Measurements from ENCODE around the gene C22orf23. TPM values are rescaled to one million over a fixed set of nuclear protein-coding genes. Genes with fewer than 3 reads are reported as not detected.

The C22orf23 gene
- total and polyA plus RNA-seq, 2 of the 4 experiments (the other 2 are of a cell fraction), result 0.39 to 0.54 TPM

- H2AFZ ChIP-seq (replicated peaks; ENCODE audit: low read length, poor library complexity), result no peak overlapping the region
- H3K18ac ChIP-seq (ENCODE audit: low read depth, low read length), result no peak overlapping the region
- ChIA-PET CTCF (no interaction called here), POLR2A (ENCODE audit: unreplicated experiment) (no interaction called here)
- H3K36me3 ChIP-seq (ENCODE audit: control insufficient read depth, insufficient read depth, low read length), result peaks cover 55% of the 10 kb centered on the region
- peaks cover 0 to 30% of the 10 kb centered on the region in 2 experiments; a peak in 3 of 4 replicates for H3K79me1 ChIP-seq (ENCODE audit: low read depth in 1 of 2, low read length in 2 of 2)
- H3K27ac ChIP-seq (ENCODE audit: insufficient read depth, low read length), result no peak overlapping the region
- no peaks in the 10 kb centered on the region for H3K9me1 ChIP-seq (ENCODE audit: insufficient read depth, low read length)
- H2AK5ac ChIP-seq (ENCODE audit: low read depth, low read length), result no peak overlapping the region
- no peak overlapping the region for H2AK9ac ChIP-seq (replicated peaks; ENCODE audit: low read depth, low read length, poor library complexity)
- no CpG with 5 or more reads among the region's 15 CpGs for WGBS, 2 experiments (ENCODE audit: extremely low coverage in 2 of 2, insufficient read length in 1 of 2)
- H3K4me3 ChIP-seq (ENCODE audit: insufficient read depth, low read depth, low read length), result no peak overlapping the region
- no peak for TF ChIP-seq POLR2A (IDR thresholded peaks at IDR 0.05; ENCODE audit: low read depth, low read length)
- TF ChIP-seq BHLHE40 (IDR thresholded peaks at IDR 0.05; ENCODE audit: low read depth, low read length), result no peak
- TF ChIP-seq MAZ (IDR thresholded peaks at IDR 0.05; ENCODE audit: borderline replicate concordance, low read depth, low read length), result no peak
- TF ChIP-seq MXI1 (IDR thresholded peaks at IDR 0.05; ENCODE audit: borderline replicate concordance, low read depth, low read length), result no peak
- no peak for TF ChIP-seq SMC3 (IDR thresholded peaks at IDR 0.05; ENCODE audit: low read depth, low read length)
- no peak for TF ChIP-seq RCOR1 (IDR thresholded peaks at IDR 0.05; ENCODE audit: insufficient replicate concordance, low read length)
- TF ChIP-seq RAD21 (IDR thresholded peaks at IDR 0.05; ENCODE audit: low read length), result no peak
- TF ChIP-seq, protein P1, sequence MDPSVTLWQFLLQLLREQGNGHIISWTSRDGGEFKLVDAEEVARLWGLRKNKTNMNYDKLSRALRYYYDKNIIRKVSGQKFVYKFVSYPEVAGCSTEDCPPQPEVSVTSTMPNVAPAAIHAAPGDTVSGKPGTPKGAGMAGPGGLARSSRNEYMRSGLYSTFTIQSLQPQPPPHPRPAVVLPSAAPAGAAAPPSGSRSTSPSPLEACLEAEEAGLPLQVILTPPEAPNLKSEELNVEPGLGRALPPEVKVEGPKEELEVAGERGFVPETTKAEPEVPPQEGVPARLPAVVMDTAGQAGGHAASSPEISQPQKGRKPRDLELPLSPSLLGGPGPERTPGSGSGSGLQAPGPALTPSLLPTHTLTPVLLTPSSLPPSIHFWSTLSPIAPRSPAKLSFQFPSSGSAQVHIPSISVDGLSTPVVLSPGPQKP (IDR thresholded peaks at IDR 0.05; ENCODE audit: borderline replicate concordance, low read depth, low read length), result no peak
- no peak for TF ChIP-seq USF2 (IDR thresholded peaks at IDR 0.05; ENCODE audit: low read depth, low read length)
- TF ChIP-seq, protein P2, sequence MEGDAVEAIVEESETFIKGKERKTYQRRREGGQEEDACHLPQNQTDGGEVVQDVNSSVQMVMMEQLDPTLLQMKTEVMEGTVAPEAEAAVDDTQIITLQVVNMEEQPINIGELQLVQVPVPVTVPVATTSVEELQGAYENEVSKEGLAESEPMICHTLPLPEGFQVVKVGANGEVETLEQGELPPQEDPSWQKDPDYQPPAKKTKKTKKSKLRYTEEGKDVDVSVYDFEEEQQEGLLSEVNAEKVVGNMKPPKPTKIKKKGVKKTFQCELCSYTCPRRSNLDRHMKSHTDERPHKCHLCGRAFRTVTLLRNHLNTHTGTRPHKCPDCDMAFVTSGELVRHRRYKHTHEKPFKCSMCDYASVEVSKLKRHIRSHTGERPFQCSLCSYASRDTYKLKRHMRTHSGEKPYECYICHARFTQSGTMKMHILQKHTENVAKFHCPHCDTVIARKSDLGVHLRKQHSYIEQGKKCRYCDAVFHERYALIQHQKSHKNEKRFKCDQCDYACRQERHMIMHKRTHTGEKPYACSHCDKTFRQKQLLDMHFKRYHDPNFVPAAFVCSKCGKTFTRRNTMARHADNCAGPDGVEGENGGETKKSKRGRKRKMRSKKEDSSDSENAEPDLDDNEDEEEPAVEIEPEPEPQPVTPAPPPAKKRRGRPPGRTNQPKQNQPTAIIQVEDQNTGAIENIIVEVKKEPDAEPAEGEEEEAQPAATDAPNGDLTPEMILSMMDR (conservative IDR thresholded peaks at IDR 0.05; ENCODE audit: low read depth, low read length), result no peak
- no peak for TF ChIP-seq MAFK (IDR thresholded peaks at IDR 0.05; ENCODE audit: low read depth, low read length)
- TF ChIP-seq RFX5 (IDR thresholded peaks at IDR 0.05; ENCODE audit: low read depth, low read length), result no peak
- TF ChIP-seq CHD1 (IDR thresholded peaks at IDR 0.05; ENCODE audit: low read depth, low read length), result no peak
- TF ChIP-seq CEBPB (IDR thresholded peaks at IDR 0.05; ENCODE audit: low read depth, low read length), result no peak
- TF ChIP-seq NFE2L2 (IDR thresholded peaks at IDR 0.05; ENCODE audit: low read depth, low read length), result no peak
- no peak for TF ChIP-seq FOS (IDR thresholded peaks at IDR 0.05; ENCODE audit: low read depth, low read length)
- H2BK15ac ChIP-seq (ENCODE audit: low read depth, low read length), result no peak overlapping the region
- no peak overlapping the region for H3K9ac ChIP-seq (ENCODE audit: low read depth, low read length)
- no peak for ATAC-seq (ENCODE audit: low read depth)
- no peaks in the 10 kb centered on the region for H3K27me3 ChIP-seq (ENCODE audit: control insufficient read depth, insufficient read depth, low read length)
- intact Hi-C loops (cut with micrococcal nuclease), result no loop called here
- no peak overlapping the region for H3K4ac ChIP-seq (ENCODE audit: low read depth, low read length)
- in situ Hi-C loops (cut with MboI; ENCODE audit: low sequenced_read_pairs), result no loop called here
- H2BK20ac ChIP-seq (ENCODE audit: low read depth, low read length), result no peak overlapping the region
- dilution Hi-C loops (cut with HindIII; ENCODE audit: low sequenced_read_pairs, unreplicated experiment), result no loop called here
- no peak overlapping the region for H3K4me2 ChIP-seq (ENCODE audit: low read depth, low read length)
- H3K4me1 ChIP-seq (ENCODE audit: control insufficient read depth, insufficient read depth, low read length), result peaks cover 1% of the 10 kb centered on the region; the same call in 1 of the 2 replicates
- no TSS peak for BruUV-seq (replicated peaks)
- no peak overlapping the region for H2BK5ac ChIP-seq (ENCODE audit: low read depth, low read length, poor library complexity, severe bottlenecking)
- H3K9me3 ChIP-seq (ENCODE audit: control insufficient read depth, insufficient read depth, low read length), result no peaks in the 10 kb centered on the region
- peaks cover 15% of the 10 kb centered on the region for H4K20me1 ChIP-seq (ENCODE audit: insufficient read depth, low read length)
- no peak overlapping the region for H4K8ac ChIP-seq (ENCODE audit: low read depth in 2 of 2, low read length in 2 of 2)
- no peak overlapping the region for H3K23ac ChIP-seq (ENCODE audit: low read depth, low read length)
- DNase-seq, result no peak
- no peak overlapping the region for H3K56ac ChIP-seq (ENCODE audit: extremely low read depth, insufficient read depth, low read length)
- no peak overlapping the region for H4K5ac ChIP-seq (ENCODE audit: low read depth, low read length)
- H3K14ac ChIP-seq (replicated peaks; ENCODE audit: low read depth, low read length), result no peak overlapping the region
- no peak overlapping the region for H2BK120ac ChIP-seq (ENCODE audit: low read depth, low read length)
- H4K91ac ChIP-seq (ENCODE audit: insufficient read depth, low read depth, low read length), result no peak overlapping the region
These were observed 27.6 kb downstream of the C22orf23 start for GRCh38 chr22:37925767-37926166.
